H1 (cell line): Measurements from ENCODE around the gene EEF1AKMT1. TPM values are rescaled to one million over a fixed set of nuclear protein-coding genes. Genes with fewer than 3 reads are reported as not detected.

Experiments used
- CBX8 ChIP-seq: fragments of 300-800, 300-1000 bp; sonication (generic); IDR thresholded peaks from 2 replicates; pipeline ENCODE4 v1.7.1; 2016; ENCODE audit warnings: low read depth, low read length, borderline replicate concordance
- MAFK ChIP-seq: IDR thresholded peaks from 2 replicates; pipeline ENCODE4 v1.6.1; 2012; ENCODE audit warnings: low read depth, mild to moderate bottlenecking, improper control_type of control experiment, low read length
- SRF ChIP-seq: IDR thresholded peaks from 2 replicates; pipeline ENCODE4 v1.6.1; 2011; ENCODE audit warnings: mild to moderate bottlenecking, low read depth, low read length, moderate library complexity
- polyA plus RNA-seq, 7 experiments: library from polyadenylated mRNA; depleted of rRNA in 3 of 7; stranded (reverse) in 5 of 7; unstranded in 2 of 7; fragments of >200 nt in 5 of 7; fragments of 200-250 nt in 2 of 7; gene quantifications; 1 replicate in 5 of 7; 2 replicates in 1 of 7; 4 replicates in 1 of 7; pipeline versions ENCODE4 v1.2.1 to v1.2.3, GENCODE V29; 2011 to 2013; ENCODE audit warnings: missing spikeins in 2 of 7, mixed read lengths in 2 of 7
- total RNA-seq: library from RNA; stranded (reverse); fragmentation: NEBNext Ultra II Directional; extraction: Animal tissue kit (Norgen Biotek cat#: 25700); gene quantifications from 2 replicates; pipeline ENCODE4 v1.2.1, GENCODE V29; 2021

Gene EEF1AKMT1
- total and polyA plus RNA-seq, 2 of the 8 experiments (the other 6 are each of a cell fraction or from before 2014, with no cell fraction given), result 3.1 to 4.1 TPM

GRCh38 chr13:20796791-20797508 is 23.2 kb upstream of the EEF1AKMT1 start (continued):
- TF ChIP-seq MAFK, result no peak
- TF ChIP-seq CBX8, result no peak
- no peak for TF ChIP-seq SRF
